Activated gamma-delta T cell (primary cell): ENCODE results near the gene ZNF318.
"Not testable (repeated sequence)": the region's sequence is repeated elsewhere in the genome, so short reads cannot be mapped to it uniquely, and the experiment has no call there.

Experiments used
- DNase-seq: peaks from one replicate; lab custom pipeline; 2025; lab: John Stamatoyannopoulos, UW

Gene ZNF318

GRCh38 chr6:43338243-43338642 lies 31.2 kb downstream of the ZNF318 start:
- no peak for DNase-seq

- DNase-seq: no peak
Measured at GRCh38 chr6:43336382-43336781, 33.1 kb downstream of the ZNF318 start.

- DNase-seq: no peak
Measured at GRCh38 chr6:43335469-43335868, 34.0 kb downstream of the ZNF318 start.

- no peak for DNase-seq
Measured at GRCh38 chr6:43334466-43335095, 34.9 kb downstream of the ZNF318 start.

GRCh38 chr6:43331891-43332290 lies 37.6 kb downstream of the ZNF318 start:
- no peak for DNase-seq

- no peak for DNase-seq
Measured at GRCh38 chr6:43331470-43331869, 38.0 kb downstream of the ZNF318 start.

GRCh38 chr6:43328528-43328927 lies 40.9 kb downstream of the ZNF318 start:
- DNase-seq: no peak

GRCh38 chr6:43325876-43326275 lies 43.6 kb downstream of the ZNF318 start:
- DNase-seq: no peak

- no peak for DNase-seq
Measured at GRCh38 chr6:43318011-43318410, 51.4 kb downstream of the ZNF318 start.

- DNase-seq: no peak
Measured at GRCh38 chr6:43313813-43314212, 55.6 kb downstream of the ZNF318 start.

GRCh38 chr6:43311666-43312065 lies 57.8 kb downstream of the ZNF318 start:
- no peak for DNase-seq

- no peak for DNase-seq
Measured at GRCh38 chr6:43310624-43311023, 58.8 kb downstream of the ZNF318 start.

- no peak for DNase-seq
Measured at GRCh38 chr6:43310134-43310533, 59.3 kb downstream of the ZNF318 start.

GRCh38 chr6:43308990-43309477 lies 60.4 kb downstream of the ZNF318 start:
- no peak for DNase-seq

- no peak for DNase-seq
Measured at GRCh38 chr6:43308101-43308989, 61.1 kb downstream of the ZNF318 start, which contains the start of gene CRIP3. Gene CRIP3 (minus strand): TSS chr6:43308826. CDS start chr6:43308792, 34 bp downstream.

GRCh38 chr6:43307451-43308100 lies 61.9 kb downstream of the ZNF318 start:
- DNase-seq: no peak

GRCh38 chr6:43306086-43306485 lies 63.4 kb downstream of the ZNF318 start:
- no peak for DNase-seq

- DNase-seq: no peak
Measured at GRCh38 chr6:43304882-43305281, 64.6 kb downstream of the ZNF318 start.

- DNase-seq: no peak
Measured at GRCh38 chr6:43304361-43304760, 65.1 kb downstream of the ZNF318 start.

GRCh38 chr6:43303751-43304331 lies 65.6 kb downstream of the ZNF318 start:
- DNase-seq: no peak

- not testable (repeated sequence) for DNase-seq
Measured at GRCh38 chr6:43303006-43303405, 66.4 kb downstream of the ZNF318 start.

- no peak for DNase-seq
Measured at GRCh38 chr6:43302126-43302525, 67.3 kb downstream of the ZNF318 start.
